HepG2 (cell line): ENCODE results near the gene LSM6. TPM values are rescaled to one million over a fixed set of nuclear protein-coding genes. Genes with fewer than 3 reads are reported as not detected.

Source experiments
- ATF1 ChIP-seq: IDR thresholded peaks from 2 replicates; pipeline ENCODE4 v1.6.1; 2016; ENCODE audit warnings: mild to moderate bottlenecking, control low read depth
- HES4 ChIP-seq: sonication (generic); formaldehyde crosslinking; IDR thresholded peaks from 2 replicates; pipeline ENCODE4 v1.9.0; 2021; ENCODE audit warnings: mild to moderate bottlenecking, missing genetic modification reagents, borderline replicate concordance
- HNF1B ChIP-seq: sonication (generic); formaldehyde crosslinking; IDR thresholded peaks from 2 replicates; pipeline ENCODE4 v1.5.1; 2020; ENCODE audit warnings: mild to moderate bottlenecking, moderate library complexity, missing genetic modification reagents
- IKZF4 ChIP-seq: sonication (generic); formaldehyde crosslinking; IDR thresholded peaks from 2 replicates; pipeline ENCODE4 v1.5.1; 2020; ENCODE audit warnings: borderline replicate concordance, mild to moderate bottlenecking, low read depth, missing genetic modification reagents; ENCODE audit errors: not compliant biosample characterization
- ISX ChIP-seq: sonication (generic); formaldehyde crosslinking; conservative IDR thresholded peaks from 2 replicates; pipeline ENCODE4 v1.5.0; 2020; ENCODE audit warnings: missing genetic modification reagents
- KLF6 ChIP-seq: IDR thresholded peaks from 2 replicates; pipeline ENCODE4 v1.8.0; 2016; ENCODE audit warnings: missing biosample characterization, missing genetic modification reagents
- PHF21A ChIP-seq: sonication (generic); formaldehyde crosslinking; IDR thresholded peaks from 2 replicates; pipeline ENCODE4 v1.5.0; 2020; ENCODE audit warnings: mild to moderate bottlenecking, missing genetic modification reagents
- SAFB2 ChIP-seq: sonication (generic); formaldehyde crosslinking; IDR thresholded peaks from 2 replicates; pipeline ENCODE4 v1.5.1; 2020; ENCODE audit warnings: missing genetic modification reagents, low read depth, mild to moderate bottlenecking, borderline replicate concordance
- SP5 ChIP-seq: IDR thresholded peaks from 2 replicates; pipeline ENCODE4 v1.6.1; 2016; ENCODE audit warnings: low read depth, borderline replicate concordance
- SYNCRIP ChIP-seq: fragments of 200-400 bp; formaldehyde crosslinking; IDR thresholded peaks from 2 replicates; pipeline ENCODE4 v1.6.1; 2018; ENCODE audit warnings: mild to moderate bottlenecking, low read depth, low read length; ENCODE audit not compliant: insufficient read depth
- ZFY ChIP-seq: sonication (generic); formaldehyde crosslinking; IDR thresholded peaks from 2 replicates; pipeline ENCODE4 v1.4.0; 2020; ENCODE audit warnings: missing genetic modification reagents
- ZMYM3 ChIP-seq: sonication (generic); formaldehyde crosslinking; IDR thresholded peaks from 2 replicates; pipeline ENCODE4 v1.5.1; 2020; ENCODE audit warnings: mild to moderate bottlenecking, missing genetic modification reagents
- ZNF280B ChIP-seq: sonication (generic); formaldehyde crosslinking; IDR thresholded peaks from 2 replicates; pipeline ENCODE4 v1.5.0; 2020; ENCODE audit warnings: missing genetic modification reagents, mild to moderate bottlenecking, borderline replicate concordance
- ZNF547 ChIP-seq: sonication (generic); formaldehyde crosslinking; IDR thresholded peaks from 2 replicates; pipeline ENCODE4 v1.5.1; 2020; ENCODE audit warnings: mild to moderate bottlenecking, missing genetic modification reagents
- ZNF614 ChIP-seq: IDR thresholded peaks from 2 replicates; pipeline ENCODE4 v1.6.1; 2018; ENCODE audit warnings: missing biosample characterization, missing genetic modification reagents, inconsistent platforms, borderline replicate concordance
- ZNF761 ChIP-seq: sonication (generic); formaldehyde crosslinking; conservative IDR thresholded peaks from 2 replicates; pipeline ENCODE4 v1.4.0; 2020; ENCODE audit warnings: mild to moderate bottlenecking, missing genetic modification reagents
- ZSCAN22 ChIP-seq: sonication (generic); formaldehyde crosslinking; IDR thresholded peaks from 2 replicates; pipeline ENCODE4 v1.4.0; 2020; ENCODE audit warnings: mild to moderate bottlenecking, missing genetic modification reagents
- polyA plus RNA-seq, 8 experiments: library from polyadenylated mRNA; depleted of rRNA in 3 of 8; stranded (reverse) in 7 of 8; unstranded in 1 of 8; fragments of >200 nt; fragmentation: Illumina TruSeq in 4 of 8; extraction: Trizol in 4 of 8; gene quantifications; 2 replicates each; pipeline versions ENCODE4 v1.2.1 to v1.2.3, GENCODE V29; 2011 to 2016; ENCODE audit warnings: low read depth in 4 of 8, missing spikeins in 1 of 8, mixed read lengths in 1 of 8; ENCODE audit not compliant: insufficient read depth in 1 of 8
- total RNA-seq, 5 experiments: library from RNA; depleted of rRNA; stranded (reverse); fragments of >200 nt; fragmentation: Illumina TruSeq; extraction: Trizol; gene quantifications; 2 replicates each; pipeline ENCODE4 v1.2.3, GENCODE V29; 2016; ENCODE audit warnings: low read depth in 1 of 5
- TF ChIP-seq, protein P1 (sequence below): sonication (generic); formaldehyde crosslinking; IDR thresholded peaks from 2 replicates; pipeline ENCODE4 v1.8.0; 2022; ENCODE audit warnings: missing genetic modification reagents, mild to moderate bottlenecking, inconsistent platforms, borderline replicate concordance
- TF ChIP-seq, protein P2 (sequence below): sonication (generic); formaldehyde crosslinking; IDR thresholded peaks from 2 replicates; pipeline ENCODE4 v1.4.0; 2020; ENCODE audit warnings: missing genetic modification reagents
- TF ChIP-seq, protein P3 (sequence below): sonication (generic); formaldehyde crosslinking; IDR thresholded peaks from 2 replicates; pipeline ENCODE4 v1.4.0; 2020; ENCODE audit warnings: missing genetic modification reagents
- TF ChIP-seq, protein P4 (sequence below): sonication (generic); formaldehyde crosslinking; IDR thresholded peaks from 2 replicates; pipeline ENCODE4 v1.4.0; 2020; ENCODE audit warnings: mild to moderate bottlenecking, missing genetic modification reagents

LSM6 gene
- total and polyA plus RNA-seq, 2 of the 13 experiments (the other 11 are each of a cell fraction or from before 2014, with no cell fraction given): 14.6 to 83.3 TPM

GRCh38 chr4:146175541-146176453 is at the start of gene LSM6 (continued):
- TF ChIP-seq ZNF280B (CRISPR knock-in tag) (peak; percentile 80), ZNF547 (CRISPR knock-in tag) (peak; percentile 88; the same call in 1 of the 2 replicates), ZNF614 (CRISPR knock-in tag) (no peak), PHF21A (CRISPR knock-in tag) (peak; percentile 72), IKZF4 (CRISPR knock-in tag) (peak; percentile 74), HNF1B (CRISPR knock-in tag) (no peak), ZMYM3 (CRISPR knock-in tag) (no peak), ATF1 (CRISPR knock-in tag) (no peak), SP5 (CRISPR knock-in tag) (no peak), ZFY (peak; percentile 93), ISX (no peak), HES4 (CRISPR knock-in tag) (peak; percentile 41; the same call in 1 of the 2 replicates), SAFB2 (CRISPR knock-in tag) (no peak), ZSCAN22 (no peak), SYNCRIP (no peak), ZNF761 (CRISPR knock-in tag) (0 out of 2 replicates have a peak, but pooled peaks have one; percentile 77), KLF6 (CRISPR knock-in tag) (0 out of 2 replicates have a peak, but pooled peaks have one; percentile 58)
- TF ChIP-seq, protein P1, sequence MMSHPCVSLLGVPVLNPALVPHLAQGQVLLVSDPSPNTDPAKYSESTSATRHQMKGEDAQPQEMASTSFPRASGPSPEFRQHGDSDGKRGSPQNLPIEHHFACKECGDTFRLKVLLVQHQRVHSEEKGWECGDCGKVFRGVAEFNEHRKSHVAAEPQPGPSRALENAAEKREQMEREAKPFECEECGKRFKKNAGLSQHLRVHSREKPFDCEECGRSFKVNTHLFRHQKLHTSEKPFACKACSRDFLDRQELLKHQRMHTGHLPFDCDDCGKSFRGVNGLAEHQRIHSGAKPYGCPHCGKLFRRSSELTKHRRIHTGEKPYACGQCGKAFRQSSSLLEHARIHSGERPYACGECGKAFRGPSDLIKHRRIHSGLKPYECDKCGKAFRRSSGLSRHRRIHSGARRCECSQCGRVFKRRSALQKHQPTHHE (CRISPR knock-in tag): no peak; the same call in 1 of the 2 replicates
- TF ChIP-seq, protein P2, sequence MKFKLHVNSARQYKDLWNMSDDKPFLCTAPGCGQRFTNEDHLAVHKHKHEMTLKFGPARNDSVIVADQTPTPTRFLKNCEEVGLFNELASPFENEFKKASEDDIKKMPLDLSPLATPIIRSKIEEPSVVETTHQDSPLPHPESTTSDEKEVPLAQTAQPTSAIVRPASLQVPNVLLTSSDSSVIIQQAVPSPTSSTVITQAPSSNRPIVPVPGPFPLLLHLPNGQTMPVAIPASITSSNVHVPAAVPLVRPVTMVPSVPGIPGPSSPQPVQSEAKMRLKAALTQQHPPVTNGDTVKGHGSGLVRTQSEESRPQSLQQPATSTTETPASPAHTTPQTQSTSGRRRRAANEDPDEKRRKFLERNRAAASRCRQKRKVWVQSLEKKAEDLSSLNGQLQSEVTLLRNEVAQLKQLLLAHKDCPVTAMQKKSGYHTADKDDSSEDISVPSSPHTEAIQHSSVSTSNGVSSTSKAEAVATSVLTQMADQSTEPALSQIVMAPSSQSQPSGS (CRISPR knock-in tag): peak; percentile 21; the same call in 1 of the 2 replicates
- TF ChIP-seq, protein P3, sequence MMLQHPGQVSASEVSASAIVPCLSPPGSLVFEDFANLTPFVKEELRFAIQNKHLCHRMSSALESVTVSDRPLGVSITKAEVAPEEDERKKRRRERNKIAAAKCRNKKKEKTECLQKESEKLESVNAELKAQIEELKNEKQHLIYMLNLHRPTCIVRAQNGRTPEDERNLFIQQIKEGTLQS (CRISPR knock-in tag): no peak
- TF ChIP-seq, protein P4, sequence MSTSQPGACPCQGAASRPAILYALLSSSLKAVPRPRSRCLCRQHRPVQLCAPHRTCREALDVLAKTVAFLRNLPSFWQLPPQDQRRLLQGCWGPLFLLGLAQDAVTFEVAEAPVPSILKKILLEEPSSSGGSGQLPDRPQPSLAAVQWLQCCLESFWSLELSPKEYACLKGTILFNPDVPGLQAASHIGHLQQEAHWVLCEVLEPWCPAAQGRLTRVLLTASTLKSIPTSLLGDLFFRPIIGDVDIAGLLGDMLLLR (CRISPR knock-in tag): peak; percentile 47; the same call in 1 of the 2 replicates
